Mucosa of stomach (tissue), 1 donor: ENCODE data around the gene FBXO38.

ENCODE experiments used
- H3K27me3 ChIP-seq: one replicate; pipeline ENCODE4 v1.7.0; 2013; ENCODE audit warnings: mild to moderate bottlenecking, low read length; ENCODE audit not compliant: control insufficient read depth, insufficient read depth
- H3K36me3 ChIP-seq: one replicate; pipeline ENCODE4 v1.7.0; 2013; ENCODE audit warnings: low read length; ENCODE audit not compliant: control insufficient read depth, insufficient read depth
- H3K4me1 ChIP-seq: one replicate; pipeline ENCODE4 v1.7.0; 2013; ENCODE audit warnings: mild to moderate bottlenecking, low read length; ENCODE audit not compliant: control insufficient read depth, insufficient read depth
- H3K4me3 ChIP-seq: one replicate; pipeline ENCODE4 v1.7.0; 2013; ENCODE audit warnings: low read length
- H3K9ac ChIP-seq: one replicate; pipeline ENCODE4 v1.7.0; 2013; ENCODE audit warnings: mild to moderate bottlenecking, low read length, moderate library complexity
- H3K9me3 ChIP-seq: one replicate; pipeline ENCODE4 v1.7.0; 2013; ENCODE audit warnings: mild to moderate bottlenecking, low read length, moderate library complexity; ENCODE audit not compliant: control insufficient read depth
- donor health status: Pancreatic carcinoma.

Gene FBXO38

GRCh38 chr5:148488757-148489156 is 105.0 kb downstream of the FBXO38 start:
- Histone ChIP-seq H3K4me3 (no peak overlapping the region), H3K27me3 (peaks cover 7% of the 10 kb centered on the region), H3K9me3 (no peaks in the 10 kb centered on the region), H3K4me1 (no peaks in the 10 kb centered on the region), H3K36me3 (no peaks in the 10 kb centered on the region), H3K9ac (no peak overlapping the region)

- Histone ChIP-seq H3K9me3 (no peaks in the 10 kb centered on the region), H3K36me3 (no peaks in the 10 kb centered on the region), H3K4me1 (no peaks in the 10 kb centered on the region), H3K4me3 (no peak overlapping the region), H3K9ac (no peak overlapping the region), H3K27me3 (peaks cover 7% of the 10 kb centered on the region)
These were observed 107.4 kb downstream of the FBXO38 start for GRCh38 chr5:148491015-148491792.

- Histone ChIP-seq H3K4me3 (no peak overlapping the region), H3K9ac (no peak overlapping the region), H3K27me3 (peaks cover 7% of the 10 kb centered on the region), H3K36me3 (no peaks in the 10 kb centered on the region), H3K9me3 (no peaks in the 10 kb centered on the region), H3K4me1 (no peaks in the 10 kb centered on the region)
These were observed 108.0 kb downstream of the FBXO38 start for GRCh38 chr5:148491793-148492184.

GRCh38 chr5:148492351-148492750 is 108.6 kb downstream of the FBXO38 start:
- Histone ChIP-seq H3K4me3 (no peak overlapping the region), H3K36me3 (no peaks in the 10 kb centered on the region), H3K9ac (no peak overlapping the region), H3K9me3 (no peaks in the 10 kb centered on the region), H3K4me1 (no peaks in the 10 kb centered on the region), H3K27me3 (peaks cover 3% of the 10 kb centered on the region)
